HepG2 (cell line): ENCODE results near the gene HERC5. TPM values are rescaled to one million over a fixed set of nuclear protein-coding genes. Genes with fewer than 3 reads are reported as not detected.

Experiments used
- CBX5 ChIP-seq: sonication (generic); formaldehyde crosslinking; IDR thresholded peaks from 2 replicates; pipeline ENCODE4 v1.4.0; 2020; ENCODE audit warnings: missing genetic modification reagents, borderline replicate concordance
- CCDC6 ChIP-seq: sonication (generic); formaldehyde crosslinking; IDR thresholded peaks from 2 replicates; pipeline ENCODE4 v1.8.1; 2022; ENCODE audit warnings: mild to moderate bottlenecking, missing genetic modification reagents, moderate library complexity
- FLYWCH1 ChIP-seq: sonication (generic); formaldehyde crosslinking; IDR thresholded peaks from 2 replicates; pipeline ENCODE4 v1.8.1; 2023; ENCODE audit warnings: mild to moderate bottlenecking, missing genetic modification reagents
- KDM2A ChIP-seq: sonication (generic); formaldehyde crosslinking; IDR thresholded peaks from 2 replicates; pipeline ENCODE4 v1.4.0; 2020; ENCODE audit warnings: low read depth, missing genetic modification reagents, borderline replicate concordance
- KDM6A ChIP-seq: IDR thresholded peaks from 2 replicates; pipeline ENCODE4 v1.6.1; 2016; ENCODE audit warnings: low read depth
- KLF12 ChIP-seq: sonication (generic); formaldehyde crosslinking; IDR thresholded peaks from 2 replicates; pipeline ENCODE4 v1.4.0; 2020; ENCODE audit warnings: missing genetic modification reagents, borderline replicate concordance
- MIXL1 ChIP-seq: IDR thresholded peaks from 2 replicates; pipeline ENCODE4 v1.6.1; 2016
- MTA1 ChIP-seq: sonication (generic); formaldehyde crosslinking; IDR thresholded peaks from 2 replicates; pipeline ENCODE4 v1.4.0; 2020; ENCODE audit warnings: missing genetic modification reagents, mild to moderate bottlenecking, borderline replicate concordance
- PCBP1 ChIP-seq: fragments of 200-400 bp; formaldehyde crosslinking; IDR thresholded peaks from 2 replicates; pipeline ENCODE4 v1.6.1; 2017; ENCODE audit warnings: mild to moderate bottlenecking, low read depth, low read length, borderline replicate concordance
- SALL1 ChIP-seq: sonication (generic); formaldehyde crosslinking; IDR thresholded peaks from 2 replicates; pipeline ENCODE4 v1.8.0; 2022; ENCODE audit warnings: mild to moderate bottlenecking, missing genetic modification reagents
- ZNF431 ChIP-seq: sonication (generic); formaldehyde crosslinking; IDR thresholded peaks from 2 replicates; pipeline ENCODE4 v1.9.0; 2022; ENCODE audit warnings: missing genetic modification reagents, low read depth, mild to moderate bottlenecking, borderline replicate concordance
- ZNF543 ChIP-seq: sonication (generic); formaldehyde crosslinking; IDR thresholded peaks from 2 replicates; pipeline ENCODE4 v1.4.0; 2020; ENCODE audit warnings: mild to moderate bottlenecking, missing genetic modification reagents
- ZNF557 ChIP-seq: sonication (generic); formaldehyde crosslinking; IDR thresholded peaks from 2 replicates; pipeline ENCODE4 v1.4.0; 2020; ENCODE audit warnings: missing genetic modification reagents
- ZNF652 ChIP-seq: IDR thresholded peaks from 2 replicates; pipeline ENCODE4 v1.6.1; 2016; ENCODE audit warnings: low read depth, borderline replicate concordance
- ZSCAN25 ChIP-seq: sonication (generic); formaldehyde crosslinking; IDR thresholded peaks from 2 replicates; pipeline ENCODE4 v1.8.0; 2022; ENCODE audit warnings: mild to moderate bottlenecking, missing genetic modification reagents
- polyA plus RNA-seq, 8 experiments: library from polyadenylated mRNA; depleted of rRNA in 3 of 8; stranded (reverse) in 7 of 8; unstranded in 1 of 8; fragments of >200 nt; fragmentation: Illumina TruSeq in 4 of 8; extraction: Trizol in 4 of 8; gene quantifications; 2 replicates each; pipeline versions ENCODE4 v1.2.1 to v1.2.3, GENCODE V29; 2011 to 2016; ENCODE audit warnings: low read depth in 4 of 8, missing spikeins in 1 of 8, mixed read lengths in 1 of 8; ENCODE audit not compliant: insufficient read depth in 1 of 8
- total RNA-seq, 5 experiments: library from RNA; depleted of rRNA; stranded (reverse); fragments of >200 nt; fragmentation: Illumina TruSeq; extraction: Trizol; gene quantifications; 2 replicates each; pipeline ENCODE4 v1.2.3, GENCODE V29; 2016; ENCODE audit warnings: low read depth in 1 of 5
- TF ChIP-seq, protein P1 (sequence below): sonication (generic); formaldehyde crosslinking; IDR thresholded peaks from 2 replicates; pipeline ENCODE4 v1.5.1; 2020; ENCODE audit warnings: mild to moderate bottlenecking, missing genetic modification reagents, moderate library complexity
- TF ChIP-seq, protein P2 (sequence below): sonication (generic); formaldehyde crosslinking; IDR thresholded peaks from 2 replicates; pipeline ENCODE4 v1.4.0; 2020; ENCODE audit warnings: missing genetic modification reagents, low read depth, mild to moderate bottlenecking, borderline replicate concordance
- TF ChIP-seq, protein P3 (sequence below): sonication (generic); formaldehyde crosslinking; IDR thresholded peaks from 2 replicates; pipeline ENCODE4 v1.8.1; 2023; ENCODE audit warnings: mild to moderate bottlenecking, moderate library complexity, missing genetic modification reagents
- TF ChIP-seq, protein P4 (sequence below): IDR thresholded peaks from 2 replicates; pipeline ENCODE4 v1.6.1; 2016; ENCODE audit warnings: mild to moderate bottlenecking, missing biosample characterization, missing genetic modification reagents

The HERC5 gene
- total and polyA plus RNA-seq, 2 of the 13 experiments (the other 11 are each of a cell fraction or from before 2014, with no cell fraction given), result 0.13 to 0.33 TPM

DNA sequence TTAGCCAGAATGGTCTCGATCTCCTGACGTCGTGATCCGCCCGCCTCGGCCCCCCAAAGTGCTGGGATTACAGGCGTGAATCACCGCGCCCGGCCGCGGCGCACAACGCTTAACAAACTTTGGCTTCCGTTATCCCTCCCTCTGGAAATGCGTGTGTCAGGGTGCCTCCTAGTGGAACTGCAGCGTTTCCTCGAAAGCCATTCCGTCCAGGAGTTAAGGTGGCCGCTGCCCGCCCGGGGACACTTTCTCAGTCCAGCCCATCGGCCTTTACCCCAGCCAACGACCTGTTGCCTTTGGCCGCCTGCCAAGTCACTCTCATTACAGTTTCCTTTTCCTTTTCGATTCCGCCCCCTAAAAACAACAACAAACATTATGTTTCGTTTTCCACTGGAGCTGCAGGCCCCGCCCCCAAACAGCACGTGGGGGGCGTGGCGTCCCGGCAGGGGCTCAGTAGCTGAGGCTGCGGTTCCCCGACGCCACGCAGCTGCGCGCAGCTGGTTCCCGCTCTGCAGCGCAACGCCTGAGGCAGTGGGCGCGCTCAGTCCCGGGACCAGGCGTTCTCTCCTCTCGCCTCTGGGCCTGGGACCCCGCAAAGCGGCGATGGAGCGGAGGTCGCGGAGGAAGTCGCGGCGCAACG lies at the start of gene HERC5 (continued):
- TF ChIP-seq, protein P1, sequence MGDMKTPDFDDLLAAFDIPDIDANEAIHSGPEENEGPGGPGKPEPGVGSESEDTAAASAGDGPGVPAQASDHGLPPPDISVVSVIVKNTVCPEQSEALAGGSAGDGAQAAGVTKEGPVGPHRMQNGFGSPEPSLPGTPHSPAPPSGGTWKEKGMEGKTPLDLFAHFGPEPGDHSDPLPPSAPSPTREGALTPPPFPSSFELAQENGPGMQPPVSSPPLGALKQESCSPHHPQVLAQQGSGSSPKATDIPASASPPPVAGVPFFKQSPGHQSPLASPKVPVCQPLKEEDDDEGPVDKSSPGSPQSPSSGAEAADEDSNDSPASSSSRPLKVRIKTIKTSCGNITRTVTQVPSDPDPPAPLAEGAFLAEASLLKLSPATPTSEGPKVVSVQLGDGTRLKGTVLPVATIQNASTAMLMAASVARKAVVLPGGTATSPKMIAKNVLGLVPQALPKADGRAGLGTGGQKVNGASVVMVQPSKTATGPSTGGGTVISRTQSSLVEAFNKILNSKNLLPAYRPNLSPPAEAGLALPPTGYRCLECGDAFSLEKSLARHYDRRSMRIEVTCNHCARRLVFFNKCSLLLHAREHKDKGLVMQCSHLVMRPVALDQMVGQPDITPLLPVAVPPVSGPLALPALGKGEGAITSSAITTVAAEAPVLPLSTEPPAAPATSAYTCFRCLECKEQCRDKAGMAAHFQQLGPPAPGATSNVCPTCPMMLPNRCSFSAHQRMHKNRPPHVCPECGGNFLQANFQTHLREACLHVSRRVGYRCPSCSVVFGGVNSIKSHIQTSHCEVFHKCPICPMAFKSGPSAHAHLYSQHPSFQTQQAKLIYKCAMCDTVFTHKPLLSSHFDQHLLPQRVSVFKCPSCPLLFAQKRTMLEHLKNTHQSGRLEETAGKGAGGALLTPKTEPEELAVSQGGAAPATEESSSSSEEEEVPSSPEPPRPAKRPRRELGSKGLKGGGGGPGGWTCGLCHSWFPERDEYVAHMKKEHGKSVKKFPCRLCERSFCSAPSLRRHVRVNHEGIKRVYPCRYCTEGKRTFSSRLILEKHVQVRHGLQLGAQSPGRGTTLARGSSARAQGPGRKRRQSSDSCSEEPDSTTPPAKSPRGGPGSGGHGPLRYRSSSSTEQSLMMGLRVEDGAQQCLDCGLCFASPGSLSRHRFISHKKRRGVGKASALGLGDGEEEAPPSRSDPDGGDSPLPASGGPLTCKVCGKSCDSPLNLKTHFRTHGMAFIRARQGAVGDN, result peak; percentile 83
- no peak for TF ChIP-seq MTA1 (CRISPR knock-in tag)
- TF ChIP-seq, protein P2, sequence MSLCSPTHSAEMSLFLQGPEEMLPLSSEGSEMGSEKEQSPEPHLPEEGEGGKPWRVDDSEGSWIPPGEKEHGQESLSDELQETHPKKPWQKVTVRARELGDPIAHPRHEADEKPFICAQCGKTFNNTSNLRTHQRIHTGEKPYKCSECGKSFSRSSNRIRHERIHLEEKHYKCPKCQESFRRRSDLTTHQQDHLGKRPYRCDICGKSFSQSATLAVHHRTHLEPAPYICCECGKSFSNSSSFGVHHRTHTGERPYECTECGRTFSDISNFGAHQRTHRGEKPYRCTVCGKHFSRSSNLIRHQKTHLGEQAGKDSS (CRISPR knock-in tag), result 0 out of 2 replicates have a peak, but pooled peaks have one; percentile 49
- 0 out of 2 replicates have a peak, but pooled peaks have one; percentile 44 for TF ChIP-seq ZNF543 (CRISPR knock-in tag)
- no peak for TF ChIP-seq KLF12 (CRISPR knock-in tag)
- TF ChIP-seq FLYWCH1 (CRISPR knock-in tag), result no peak
- TF ChIP-seq, protein P3, sequence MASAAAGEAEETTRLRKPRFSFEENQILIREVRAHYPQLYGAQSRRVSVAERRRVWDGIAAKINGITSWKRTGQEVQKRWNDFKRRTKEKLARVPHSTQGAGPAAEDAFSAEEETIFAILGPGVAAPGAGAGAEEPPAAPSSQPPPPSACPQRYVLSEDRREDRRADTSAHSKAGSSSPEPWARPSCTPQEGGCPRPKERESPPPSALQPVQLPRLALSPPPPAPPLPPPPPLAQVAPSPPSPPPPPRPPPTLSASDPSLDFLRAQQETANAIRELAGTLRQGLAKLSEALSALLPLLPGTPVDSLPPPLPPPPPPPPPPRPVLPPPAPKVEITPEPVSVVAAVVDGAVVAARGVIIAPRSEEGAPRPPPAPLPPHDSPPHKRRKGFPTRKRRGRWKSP (CRISPR knock-in tag), result peak; percentile 82; the same call in 1 of the 2 replicates
- TF ChIP-seq ZSCAN25, result peak; percentile 56; the same call in 1 of the 2 replicates
- TF ChIP-seq ZNF557, result no peak
- TF ChIP-seq PCBP1, result 0 out of 2 replicates have a peak, but pooled peaks have one; percentile 44
- no peak for TF ChIP-seq KDM6A
- peak; percentile 58; the same call in 1 of the 2 replicates for TF ChIP-seq CCDC6 (CRISPR knock-in tag)
- peak; percentile 40; the same call in 1 of the 2 replicates for TF ChIP-seq ZNF652
- TF ChIP-seq KDM2A (CRISPR knock-in tag), result peak; percentile 65; the same call in 1 of the 2 replicates
- TF ChIP-seq SALL1 (CRISPR knock-in tag), result peak; percentile 86
- TF ChIP-seq CBX5 (CRISPR knock-in tag), result peak; percentile 48; the same call in 1 of the 2 replicates
- 0 out of 2 replicates have a peak, but pooled peaks have one; percentile 2 for TF ChIP-seq ZNF431 (CRISPR knock-in tag)
- 0 out of 2 replicates have a peak, but pooled peaks have one; percentile 35 for TF ChIP-seq MIXL1
- TF ChIP-seq, protein P4, sequence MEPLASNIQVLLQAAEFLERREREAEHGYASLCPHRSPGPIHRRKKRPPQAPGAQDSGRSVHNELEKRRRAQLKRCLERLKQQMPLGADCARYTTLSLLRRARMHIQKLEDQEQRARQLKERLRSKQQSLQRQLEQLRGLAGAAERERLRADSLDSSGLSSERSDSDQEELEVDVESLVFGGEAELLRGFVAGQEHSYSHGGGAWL, result no peak
